HepG2 (cell line): ENCODE results near the gene PPP4C. TPM values are rescaled to one million over a fixed set of nuclear protein-coding genes. Genes with fewer than 3 reads are reported as not detected.
A peak's percentile ranks its signal among the peaks of the same experiment; 100 is the strongest.

Source experiments
- ETV5 ChIP-seq: IDR thresholded peaks from 2 replicates; pipeline ENCODE4 v1.6.1; 2018; ENCODE audit warnings: missing biosample characterization, missing genetic modification reagents, inconsistent platforms, borderline replicate concordance
- GFI1 ChIP-seq: sonication (generic); formaldehyde crosslinking; IDR thresholded peaks from 2 replicates; pipeline ENCODE4 v1.5.0; 2020; ENCODE audit warnings: missing genetic modification reagents, mild to moderate bottlenecking, borderline replicate concordance
- HMG20A ChIP-seq: IDR thresholded peaks from 2 replicates; pipeline ENCODE4 v1.6.1; 2016; ENCODE audit warnings: borderline replicate concordance
- HOXA5 ChIP-seq: sonication (generic); formaldehyde crosslinking; IDR thresholded peaks from 2 replicates; pipeline ENCODE4 v1.4.0; 2020; ENCODE audit warnings: missing genetic modification reagents
- MEF2D ChIP-seq: sonication (generic); formaldehyde crosslinking; IDR thresholded peaks from 2 replicates; pipeline ENCODE4 v1.5.1; 2020; ENCODE audit warnings: mild to moderate bottlenecking, missing genetic modification reagents
- NFE2 ChIP-seq: sonication (generic); formaldehyde crosslinking; IDR thresholded peaks from 2 replicates; pipeline ENCODE4 v1.4.0; 2020; ENCODE audit warnings: missing genetic modification reagents
- PAWR ChIP-seq: sonication (generic); formaldehyde crosslinking; IDR thresholded peaks from 2 replicates; pipeline ENCODE4 v1.4.0; 2020; ENCODE audit warnings: missing genetic modification reagents, mild to moderate bottlenecking, borderline replicate concordance
- PPARG ChIP-seq: conservative IDR thresholded peaks from 2 replicates; pipeline ENCODE4 v1.6.1; 2016; ENCODE audit warnings: missing biosample characterization, missing genetic modification reagents
- WIZ ChIP-seq: sonication (generic); formaldehyde crosslinking; IDR thresholded peaks from 2 replicates; pipeline ENCODE4 v1.5.1; 2020; ENCODE audit warnings: mild to moderate bottlenecking, missing genetic modification reagents
- ZIK1 ChIP-seq: sonication (generic); formaldehyde crosslinking; IDR thresholded peaks from 2 replicates; pipeline ENCODE4 v1.5.0; 2020; ENCODE audit warnings: mild to moderate bottlenecking, low read depth, missing genetic modification reagents, borderline replicate concordance
- ZNF138 ChIP-seq: sonication (generic); formaldehyde crosslinking; IDR thresholded peaks from 2 replicates; pipeline ENCODE4 v1.5.0; 2020; ENCODE audit warnings: mild to moderate bottlenecking, low read depth, missing genetic modification reagents
- ZNF546 ChIP-seq: sonication (generic); formaldehyde crosslinking; conservative IDR thresholded peaks from 2 replicates; pipeline ENCODE4 v1.8.1; 2023; ENCODE audit warnings: mild to moderate bottlenecking, missing genetic modification reagents
- ZSCAN22 ChIP-seq: sonication (generic); formaldehyde crosslinking; IDR thresholded peaks from 2 replicates; pipeline ENCODE4 v1.4.0; 2020; ENCODE audit warnings: mild to moderate bottlenecking, missing genetic modification reagents
- polyA plus RNA-seq, 8 experiments: library from polyadenylated mRNA; depleted of rRNA in 3 of 8; stranded (reverse) in 7 of 8; unstranded in 1 of 8; fragments of >200 nt; fragmentation: Illumina TruSeq in 4 of 8; extraction: Trizol in 4 of 8; gene quantifications; 2 replicates each; pipeline versions ENCODE4 v1.2.1 to v1.2.3, GENCODE V29; 2011 to 2016; ENCODE audit warnings: low read depth in 4 of 8, missing spikeins in 1 of 8, mixed read lengths in 1 of 8; ENCODE audit not compliant: insufficient read depth in 1 of 8
- total RNA-seq, 5 experiments: library from RNA; depleted of rRNA; stranded (reverse); fragments of >200 nt; fragmentation: Illumina TruSeq; extraction: Trizol; gene quantifications; 2 replicates each; pipeline ENCODE4 v1.2.3, GENCODE V29; 2016; ENCODE audit warnings: low read depth in 1 of 5
- TF ChIP-seq, protein P1 (sequence below): sonication (generic); formaldehyde crosslinking; IDR thresholded peaks from 2 replicates; pipeline ENCODE4 v1.5.0; 2020; ENCODE audit warnings: mild to moderate bottlenecking, missing genetic modification reagents, borderline replicate concordance
- TF ChIP-seq, protein P2 (sequence below): sonication (generic); formaldehyde crosslinking; conservative IDR thresholded peaks from 2 replicates; pipeline ENCODE4 v1.4.0; 2020; ENCODE audit warnings: missing genetic modification reagents
- TF ChIP-seq, protein P3 (sequence below): sonication (generic); formaldehyde crosslinking; IDR thresholded peaks from 2 replicates; pipeline ENCODE4 v1.5.0; 2020; ENCODE audit warnings: mild to moderate bottlenecking, missing genetic modification reagents
- TF ChIP-seq, protein P4 (sequence below): sonication (generic); formaldehyde crosslinking; conservative IDR thresholded peaks from 2 replicates; pipeline ENCODE4 v1.8.0; 2022; ENCODE audit warnings: mild to moderate bottlenecking, moderate library complexity, missing genetic modification reagents
- TF ChIP-seq, protein P5 (sequence below), 2 experiments: fragments of 450-650 bp in 1 of 2; sonication (generic) in 1 of 2; formaldehyde crosslinking; IDR thresholded peaks; 2 replicates each; pipeline versions ENCODE4 v1.5.0 to v1.8.0; 2020 to 2022; ENCODE audit warnings: mild to moderate bottlenecking in 1 of 2, missing genetic modification reagents in 1 of 2

Gene PPP4C
- total and polyA plus RNA-seq, 2 of the 13 experiments (the other 11 are each of a cell fraction or from before 2014, with no cell fraction given) = 176 to 220 TPM

DNA sequence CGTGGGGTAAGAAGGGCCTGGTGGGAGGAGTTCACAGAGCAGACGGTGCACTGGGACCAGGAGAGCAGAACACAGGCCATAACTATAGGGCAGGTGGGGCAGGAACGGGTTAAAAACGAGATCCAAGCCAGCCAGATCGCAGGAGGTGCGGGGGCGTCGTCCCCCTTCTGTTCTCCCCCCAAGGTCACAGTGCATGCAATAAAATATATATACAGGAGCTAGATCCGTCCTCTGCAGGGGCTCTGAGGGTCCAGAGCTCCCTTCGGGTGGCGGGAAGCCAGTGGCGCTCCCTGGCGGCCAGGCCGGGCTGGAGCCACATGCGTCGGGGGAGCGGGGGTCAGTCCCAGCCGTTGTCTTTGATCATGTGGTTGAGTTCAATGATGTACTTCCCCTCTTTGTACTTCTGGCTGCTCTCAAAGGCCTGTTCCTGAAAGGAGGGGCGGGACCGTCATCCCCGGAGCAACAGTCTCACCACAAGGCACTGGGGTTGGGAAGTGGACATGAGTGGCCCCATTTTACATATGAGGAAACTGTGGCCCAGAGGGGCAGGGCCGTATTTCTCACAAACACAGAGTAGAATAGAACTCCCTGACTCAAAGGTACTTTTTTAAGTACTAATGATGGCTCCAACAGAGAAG lies 16.7 kb downstream of the PPP4C start (continued):
- TF ChIP-seq, protein P1, sequence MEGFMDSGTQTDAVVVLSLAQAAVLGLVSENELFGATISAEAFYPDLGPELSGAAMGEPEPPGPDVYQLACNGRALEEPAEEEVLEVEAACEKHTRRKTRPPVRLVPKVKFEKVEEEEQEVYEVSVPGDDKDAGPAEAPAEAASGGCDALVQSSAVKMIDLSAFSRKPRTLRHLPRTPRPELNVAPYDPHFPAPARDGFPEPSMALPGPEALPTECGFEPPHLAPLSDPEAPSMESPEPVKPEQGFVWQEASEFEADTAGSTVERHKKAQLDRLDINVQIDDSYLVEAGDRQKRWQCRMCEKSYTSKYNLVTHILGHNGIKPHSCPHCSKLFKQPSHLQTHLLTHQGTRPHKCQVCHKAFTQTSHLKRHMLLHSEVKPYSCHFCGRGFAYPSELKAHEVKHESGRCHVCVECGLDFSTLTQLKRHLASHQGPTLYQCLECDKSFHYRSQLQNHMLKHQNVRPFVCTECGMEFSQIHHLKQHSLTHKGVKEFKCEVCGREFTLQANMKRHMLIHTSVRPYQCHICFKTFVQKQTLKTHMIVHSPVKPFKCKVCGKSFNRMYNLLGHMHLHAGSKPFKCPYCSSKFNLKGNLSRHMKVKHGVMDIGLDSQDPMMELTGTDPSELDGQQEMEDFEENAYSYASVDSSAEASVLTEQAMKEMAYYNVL (CRISPR knock-in tag) = 0 out of 2 replicates have a peak, but pooled peaks have one; percentile 41
- TF ChIP-seq HMG20A (CRISPR knock-in tag) = 0 out of 2 replicates have a peak, but pooled peaks have one; percentile 16
- TF ChIP-seq PAWR (CRISPR knock-in tag) = no peak
- TF ChIP-seq ZSCAN22 (CRISPR knock-in tag) = peak; percentile 37; the same call in 1 of the 2 replicates
- 0 out of 2 replicates have a peak, but pooled peaks have one; percentile 43 for TF ChIP-seq PPARG (CRISPR knock-in tag)
- no peak for TF ChIP-seq GFI1 (CRISPR knock-in tag)
- no peak for TF ChIP-seq ZNF138 (CRISPR knock-in tag)
- TF ChIP-seq, protein P2, sequence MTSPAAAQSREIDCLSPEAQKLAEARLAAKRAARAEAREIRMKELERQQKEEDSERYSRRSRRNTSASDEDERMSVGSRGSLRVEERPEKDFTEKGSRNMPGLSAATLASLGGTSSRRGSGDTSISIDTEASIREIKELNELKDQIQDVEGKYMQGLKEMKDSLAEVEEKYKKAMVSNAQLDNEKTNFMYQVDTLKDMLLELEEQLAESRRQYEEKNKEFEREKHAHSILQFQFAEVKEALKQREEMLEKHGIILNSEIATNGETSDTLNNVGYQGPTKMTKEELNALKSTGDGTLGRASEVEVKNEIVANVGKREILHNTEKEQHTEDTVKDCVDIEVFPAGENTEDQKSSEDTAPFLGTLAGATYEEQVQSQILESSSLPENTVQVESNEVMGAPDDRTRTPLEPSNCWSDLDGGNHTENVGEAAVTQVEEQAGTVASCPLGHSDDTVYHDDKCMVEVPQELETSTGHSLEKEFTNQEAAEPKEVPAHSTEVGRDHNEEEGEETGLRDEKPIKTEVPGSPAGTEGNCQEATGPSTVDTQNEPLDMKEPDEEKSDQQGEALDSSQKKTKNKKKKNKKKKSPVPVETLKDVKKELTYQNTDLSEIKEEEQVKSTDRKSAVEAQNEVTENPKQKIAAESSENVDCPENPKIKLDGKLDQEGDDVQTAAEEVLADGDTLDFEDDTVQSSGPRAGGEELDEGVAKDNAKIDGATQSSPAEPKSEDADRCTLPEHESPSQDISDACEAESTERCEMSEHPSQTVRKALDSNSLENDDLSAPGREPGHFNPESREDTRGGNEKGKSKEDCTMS (CRISPR knock-in tag) = no peak
- no peak for TF ChIP-seq NFE2 (CRISPR knock-in tag)
- TF ChIP-seq, protein P3, sequence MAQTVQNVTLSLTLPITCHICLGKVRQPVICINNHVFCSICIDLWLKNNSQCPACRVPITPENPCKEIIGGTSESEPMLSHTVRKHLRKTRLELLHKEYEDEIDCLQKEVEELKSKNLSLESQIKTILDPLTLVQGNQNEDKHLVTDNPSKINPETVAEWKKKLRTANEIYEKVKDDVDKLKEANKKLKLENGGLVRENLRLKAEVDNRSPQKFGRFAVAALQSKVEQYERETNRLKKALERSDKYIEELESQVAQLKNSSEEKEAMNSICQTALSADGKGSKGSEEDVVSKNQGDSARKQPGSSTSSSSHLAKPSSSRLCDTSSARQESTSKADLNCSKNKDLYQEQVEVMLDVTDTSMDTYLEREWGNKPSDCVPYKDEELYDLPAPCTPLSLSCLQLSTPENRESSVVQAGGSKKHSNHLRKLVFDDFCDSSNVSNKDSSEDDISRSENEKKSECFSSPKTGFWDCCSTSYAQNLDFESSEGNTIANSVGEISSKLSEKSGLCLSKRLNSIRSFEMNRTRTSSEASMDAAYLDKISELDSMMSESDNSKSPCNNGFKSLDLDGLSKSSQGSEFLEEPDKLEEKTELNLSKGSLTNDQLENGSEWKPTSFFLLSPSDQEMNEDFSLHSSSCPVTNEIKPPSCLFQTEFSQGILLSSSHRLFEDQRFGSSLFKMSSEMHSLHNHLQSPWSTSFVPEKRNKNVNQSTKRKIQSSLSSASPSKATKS (CRISPR knock-in tag) = no peak
- TF ChIP-seq, protein P4, sequence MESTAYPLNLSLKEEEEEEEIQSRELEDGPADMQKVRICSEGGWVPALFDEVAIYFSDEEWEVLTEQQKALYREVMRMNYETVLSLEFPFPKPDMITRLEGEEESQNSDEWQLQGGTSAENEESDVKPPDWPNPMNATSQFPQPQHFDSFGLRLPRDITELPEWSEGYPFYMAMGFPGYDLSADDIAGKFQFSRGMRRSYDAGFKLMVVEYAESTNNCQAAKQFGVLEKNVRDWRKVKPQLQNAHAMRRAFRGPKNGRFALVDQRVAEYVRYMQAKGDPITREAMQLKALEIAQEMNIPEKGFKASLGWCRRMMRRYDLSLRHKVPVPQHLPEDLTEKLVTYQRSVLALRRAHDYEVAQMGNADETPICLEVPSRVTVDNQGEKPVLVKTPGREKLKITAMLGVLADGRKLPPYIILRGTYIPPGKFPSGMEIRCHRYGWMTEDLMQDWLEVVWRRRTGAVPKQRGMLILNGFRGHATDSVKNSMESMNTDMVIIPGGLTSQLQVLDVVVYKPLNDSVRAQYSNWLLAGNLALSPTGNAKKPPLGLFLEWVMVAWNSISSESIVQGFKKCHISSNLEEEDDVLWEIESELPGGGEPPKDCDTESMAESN (CRISPR knock-in tag) = peak; percentile 41; the same call in 1 of the 2 replicates
- 0 out of 2 replicates have a peak, but pooled peaks have one; percentile 19 for TF ChIP-seq WIZ (CRISPR knock-in tag)
- TF ChIP-seq HOXA5 (CRISPR knock-in tag) = peak; percentile 19; the same call in 1 of the 2 replicates
- TF ChIP-seq ETV5 (CRISPR knock-in tag) = peak; percentile 79
- 0 out of 2 replicates have a peak, but pooled peaks have one; percentile 3 for TF ChIP-seq ZNF546 (CRISPR knock-in tag)
- 0 out of 2 replicates have a peak, but pooled peaks have one; percentile 28 for TF ChIP-seq ZIK1 (CRISPR knock-in tag)
- TF ChIP-seq, protein P5, sequence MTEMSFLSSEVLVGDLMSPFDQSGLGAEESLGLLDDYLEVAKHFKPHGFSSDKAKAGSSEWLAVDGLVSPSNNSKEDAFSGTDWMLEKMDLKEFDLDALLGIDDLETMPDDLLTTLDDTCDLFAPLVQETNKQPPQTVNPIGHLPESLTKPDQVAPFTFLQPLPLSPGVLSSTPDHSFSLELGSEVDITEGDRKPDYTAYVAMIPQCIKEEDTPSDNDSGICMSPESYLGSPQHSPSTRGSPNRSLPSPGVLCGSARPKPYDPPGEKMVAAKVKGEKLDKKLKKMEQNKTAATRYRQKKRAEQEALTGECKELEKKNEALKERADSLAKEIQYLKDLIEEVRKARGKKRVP (CRISPR knock-in tag; IDR thresholded peaks at IDR 0.05) = peak in 1 of 2 experiments; percentile 39; a peak in 1 of 4 replicates
- TF ChIP-seq MEF2D = no peak
